Esophagus squamous epithelium (tissue), 5 donors: ENCODE results near the gene ANKRD11. TPM values are rescaled to one million over a fixed set of nuclear protein-coding genes. Genes with fewer than 3 reads are reported as not detected.

Source experiments
- DNase-seq: peaks from one replicate; lab custom pipeline; 2025; lab: John Stamatoyannopoulos, UW
- H3K27ac ChIP-seq, 4 donors: fragments of 200-600 bp; sonication (generic); one replicate each; pipeline ENCODE4 v1.5.1; 2016 to 2019; ENCODE audit warnings: mild to moderate bottlenecking in 1 of 4
- H3K27me3 ChIP-seq, 4 donors: fragments of 200-600 bp; sonication (generic); 1 replicate in 3 of 4; 2 replicates in 1 of 4; pipeline versions ENCODE4 v1.5.1 to v1.6.0; 2017 to 2021; ENCODE audit warnings: antibody characterized with exemption in 1 of 4
- H3K36me3 ChIP-seq, 3 donors: fragments of 200-600 bp; sonication (generic); one replicate each; pipeline ENCODE4 v1.5.1; 2016 to 2019
- H3K4me1 ChIP-seq, 3 donors: fragments of 200-600 bp; sonication (generic); one replicate each; pipeline ENCODE4 v1.5.1; 2017 to 2019
- H3K4me3 ChIP-seq, 4 donors: fragments of 200-600 bp; sonication (generic); 1 replicate in 3 of 4; 2 replicates in 1 of 4; pipeline ENCODE4 v1.5.1; 2016 to 2019; ENCODE audit warnings: mild to moderate bottlenecking in 2 of 4, moderate library complexity in 1 of 4
- H3K9me3 ChIP-seq, 3 donors: fragments of 200-600 bp; sonication (generic); one replicate each; pipeline ENCODE4 v1.5.1; 2016 to 2019
- POLR2A ChIP-seq, 4 donors: fragments of 450-650 bp; IDR thresholded peaks; one replicate each; pipeline ENCODE4 v1.6.1; 2017; ENCODE audit warnings: antibody characterized with exemption in 4 of 4, mild to moderate bottlenecking in 4 of 4, moderate library complexity in 3 of 4
- WGBS, 2 donors: methylation state at CpG; one replicate each; pipeline ENCODE4 v1.1.5; 2018; 5-methylcytosine and 5-hydroxymethylcytosine counted together
- intact Hi-C: fragments of 100-400 bp; cut with DNase I; formaldehyde crosslinking; loops from one replicate; pipeline ENCODE4 v1.15.0; 2022
- total RNA-seq, 4 donors: library from RNA; depleted of rRNA; stranded (reverse); fragments of >200 nt; gene quantifications; one replicate each; pipeline ENCODE4 v1.1.0, GENCODE V29; 2016
- TF ChIP-seq, protein P1 (sequence below), 6 experiments: fragments of 450-650 bp in 4 of 6; fragments of 200-600 bp in 2 of 6; sonication (generic) in 2 of 6; IDR thresholded peaks; one replicate each; pipeline ENCODE4 v1.5.1; 2016 to 2019; ENCODE audit warnings: antibody characterized with exemption in 6 of 6, mild to moderate bottlenecking in 4 of 6, moderate library complexity in 4 of 6
- donor health status: DM: yes; HTN: yes; CAD: no.

The ANKRD11 gene
- total RNA-seq, 4 donors from 2014 or later, result 51.0 to 72.7 (median 66.9) TPM

DNA sequence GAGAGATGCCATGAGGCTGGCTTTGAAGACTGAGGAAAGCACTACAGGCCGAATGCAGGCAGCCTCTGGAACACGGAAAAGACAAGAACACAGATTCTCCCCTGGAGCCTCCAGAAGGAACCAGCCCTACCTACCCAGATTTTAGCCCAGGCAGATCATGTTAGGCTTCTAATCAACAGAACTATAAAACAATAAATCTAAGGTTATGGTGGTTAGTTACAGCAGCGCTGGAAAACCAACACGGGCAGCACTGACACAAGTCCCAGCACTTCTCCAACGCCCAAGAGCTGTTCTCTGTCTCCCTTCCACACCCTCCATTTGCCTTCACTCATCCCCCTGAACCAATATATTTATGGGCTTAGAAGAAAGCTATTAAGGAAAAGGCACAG lies 7.5 kb downstream of the ANKRD11 start:
- 35 to 40% methylated on average over 4 to 5 of the region's 5 CpGs for WGBS, 2 donors
- no peaks in the 10 kb centered on the region for H3K27me3 ChIP-seq

DNA sequence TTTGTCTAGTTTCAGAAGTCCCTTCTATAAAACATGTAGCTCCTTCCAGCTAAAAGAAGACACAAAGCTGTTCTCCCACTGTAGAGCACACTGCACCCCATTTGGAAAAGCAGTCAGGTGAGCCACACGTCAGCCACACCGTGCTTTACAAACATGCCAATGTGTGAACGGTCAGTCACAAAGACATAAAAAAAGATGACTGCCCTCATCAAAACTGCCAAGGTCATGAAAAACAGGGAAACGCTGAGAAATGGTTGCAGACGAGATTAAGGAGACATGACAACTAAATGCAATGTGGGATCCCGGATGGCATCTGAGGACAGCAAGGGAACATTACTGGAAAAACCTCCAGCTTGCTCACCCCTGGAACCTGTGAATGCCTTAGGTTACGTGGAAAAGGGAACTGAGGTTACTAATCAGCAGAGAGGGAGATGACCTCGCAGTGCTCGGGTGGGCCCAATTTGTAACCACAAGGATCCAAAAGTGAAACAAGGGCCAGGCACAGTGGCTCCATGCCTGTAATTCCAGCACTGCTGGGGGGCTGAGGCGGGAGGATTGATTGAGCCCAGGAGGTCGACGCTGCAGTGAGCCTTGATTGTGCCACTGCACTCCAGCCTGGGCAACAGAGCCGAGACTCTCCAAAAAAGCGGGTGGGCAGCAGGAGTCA lies 8.1 kb downstream of the ANKRD11 start:
- intact Hi-C loops, result no loop called here
- 34 to 49% methylated on average over 13 to 14 of the region's 14 CpGs for WGBS, 2 donors
- no peaks in the 10 kb centered on the region for H3K27me3 ChIP-seq
- H3K4me1 ChIP-seq, result peaks cover 63 to 100% (median 84%) of the 10 kb centered on the region in 3 donors
- peak overlapping the region in 1 of 4 donors; percentile 14 for H3K4me3 ChIP-seq
- no peak for DNase-seq
- peak overlapping the region; percentile 42 to 59 (median 54) for H3K27ac ChIP-seq
- no peaks in the 10 kb centered on the region for H3K9me3 ChIP-seq
- TF ChIP-seq, protein P1, sequence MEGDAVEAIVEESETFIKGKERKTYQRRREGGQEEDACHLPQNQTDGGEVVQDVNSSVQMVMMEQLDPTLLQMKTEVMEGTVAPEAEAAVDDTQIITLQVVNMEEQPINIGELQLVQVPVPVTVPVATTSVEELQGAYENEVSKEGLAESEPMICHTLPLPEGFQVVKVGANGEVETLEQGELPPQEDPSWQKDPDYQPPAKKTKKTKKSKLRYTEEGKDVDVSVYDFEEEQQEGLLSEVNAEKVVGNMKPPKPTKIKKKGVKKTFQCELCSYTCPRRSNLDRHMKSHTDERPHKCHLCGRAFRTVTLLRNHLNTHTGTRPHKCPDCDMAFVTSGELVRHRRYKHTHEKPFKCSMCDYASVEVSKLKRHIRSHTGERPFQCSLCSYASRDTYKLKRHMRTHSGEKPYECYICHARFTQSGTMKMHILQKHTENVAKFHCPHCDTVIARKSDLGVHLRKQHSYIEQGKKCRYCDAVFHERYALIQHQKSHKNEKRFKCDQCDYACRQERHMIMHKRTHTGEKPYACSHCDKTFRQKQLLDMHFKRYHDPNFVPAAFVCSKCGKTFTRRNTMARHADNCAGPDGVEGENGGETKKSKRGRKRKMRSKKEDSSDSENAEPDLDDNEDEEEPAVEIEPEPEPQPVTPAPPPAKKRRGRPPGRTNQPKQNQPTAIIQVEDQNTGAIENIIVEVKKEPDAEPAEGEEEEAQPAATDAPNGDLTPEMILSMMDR (IDR thresholded peaks at IDR 0.05), result no peak
- TF ChIP-seq POLR2A (IDR thresholded peaks at IDR 0.05), result no peak
- no peaks in the 10 kb centered on the region for H3K36me3 ChIP-seq

More for the DNA sequence above, 7.5 kb downstream of the ANKRD11 start:
- H3K36me3 ChIP-seq, result no peaks in the 10 kb centered on the region
- no peak for DNase-seq
- H3K9me3 ChIP-seq, result no peaks in the 10 kb centered on the region
- peaks cover 61 to 100% (median 84%) of the 10 kb centered on the region in 3 donors for H3K4me1 ChIP-seq
- TF ChIP-seq, protein P1 (IDR thresholded peaks at IDR 0.05), result no peak
- TF ChIP-seq POLR2A (IDR thresholded peaks at IDR 0.05), result no peak
- H3K27ac ChIP-seq, result peak overlapping the region; percentile 42 to 59 (median 54)
- intact Hi-C loops, result no loop called here
- H3K4me3 ChIP-seq, result no peak overlapping the region

DNA sequence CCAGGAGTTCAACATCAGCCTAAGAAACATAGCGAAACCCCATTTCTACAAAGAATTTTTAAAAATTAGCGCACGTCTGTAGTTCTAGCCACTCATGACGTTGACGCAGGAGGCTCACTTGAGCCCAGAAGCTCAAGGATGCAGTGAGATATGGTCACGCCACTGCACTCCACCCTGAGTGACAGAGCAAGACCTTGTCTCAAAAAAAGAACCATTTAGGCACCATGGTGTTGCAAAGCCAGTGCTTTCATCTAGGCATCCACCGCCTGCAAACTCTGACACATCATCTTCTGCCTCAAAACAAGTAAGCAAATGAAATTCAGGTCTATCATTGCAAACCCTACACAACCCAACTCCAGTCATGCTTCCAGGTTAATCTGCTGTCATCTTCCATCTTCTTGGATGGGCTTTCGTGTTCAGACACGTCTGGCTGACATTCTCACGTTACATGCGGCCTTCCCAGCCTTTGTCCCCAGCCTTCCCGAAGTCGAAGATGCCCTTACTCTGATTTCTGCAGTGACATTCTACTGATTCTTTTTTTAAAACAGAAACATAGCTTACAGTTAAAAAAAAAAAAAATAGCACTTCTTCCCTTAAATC lies 8.9 kb downstream of the ANKRD11 start:
- H3K36me3 ChIP-seq, result no peaks in the 10 kb centered on the region
- no peaks in the 10 kb centered on the region for H3K27me3 ChIP-seq
- peaks cover 63 to 100% (median 87%) of the 10 kb centered on the region in 3 donors for H3K4me1 ChIP-seq
- no peak for TF ChIP-seq POLR2A (IDR thresholded peaks at IDR 0.05)
- TF ChIP-seq, protein P1 (IDR thresholded peaks at IDR 0.05), result no peak
- intact Hi-C loops, result no loop called here
- H3K4me3 ChIP-seq, result no peak overlapping the region
- 62 to 79% methylated on average over 11 to 12 of the region's 13 CpGs for WGBS, 2 donors
- peak overlapping the region in 3 of 4 donors; percentile 3 to 59 (median 59) for H3K27ac ChIP-seq
- no peak for DNase-seq
- H3K9me3 ChIP-seq, result no peaks in the 10 kb centered on the region

DNA sequence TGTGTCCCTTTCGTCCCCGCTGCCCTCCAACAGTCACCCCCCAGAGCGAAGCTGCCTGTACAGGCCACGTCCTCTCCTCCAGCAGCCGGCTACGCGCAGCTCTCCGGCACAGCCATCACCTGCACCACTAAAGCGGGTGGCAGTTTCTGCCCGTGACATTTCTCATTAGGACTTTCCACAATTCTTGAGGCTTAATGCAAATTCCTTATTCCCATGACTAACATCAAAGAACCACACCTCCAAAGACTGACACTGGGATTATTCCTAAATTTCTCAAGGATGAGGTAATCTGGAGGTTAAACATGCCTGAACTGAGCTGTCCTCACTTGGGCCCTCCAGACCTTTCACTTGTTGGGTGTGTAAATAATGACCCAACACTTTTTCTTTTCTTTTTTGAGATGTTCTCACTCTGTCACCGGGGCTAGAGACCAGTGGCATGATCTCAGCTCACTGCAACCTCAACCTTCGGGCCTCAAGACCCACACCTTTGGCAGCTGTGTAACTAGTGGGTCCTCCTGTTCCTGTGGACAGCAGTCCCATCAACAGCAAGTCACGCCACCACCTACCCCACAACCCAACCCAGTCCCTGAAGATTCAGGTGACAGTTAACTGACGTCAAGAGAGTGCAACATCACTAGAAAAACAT lies 11.7 kb downstream of the ANKRD11 start:
- H3K4me1 ChIP-seq, result peaks cover 59 to 100% (median 84%) of the 10 kb centered on the region in 3 donors
- TF ChIP-seq, protein P1 (IDR thresholded peaks at IDR 0.05), result no peak
- no peak for TF ChIP-seq POLR2A (IDR thresholded peaks at IDR 0.05)
- 53 to 54% methylated on average over 10 to 14 of the region's 14 CpGs for WGBS, 2 donors
- no peak for DNase-seq
- H3K27ac ChIP-seq, result peak overlapping the region; percentile 61 to 89 (median 82)
- H3K9me3 ChIP-seq, result no peaks in the 10 kb centered on the region
- H3K36me3 ChIP-seq, result no peaks in the 10 kb centered on the region
- no peaks in the 10 kb centered on the region for H3K27me3 ChIP-seq
- no peak overlapping the region for H3K4me3 ChIP-seq
- intact Hi-C loops, result no loop called here

DNA sequence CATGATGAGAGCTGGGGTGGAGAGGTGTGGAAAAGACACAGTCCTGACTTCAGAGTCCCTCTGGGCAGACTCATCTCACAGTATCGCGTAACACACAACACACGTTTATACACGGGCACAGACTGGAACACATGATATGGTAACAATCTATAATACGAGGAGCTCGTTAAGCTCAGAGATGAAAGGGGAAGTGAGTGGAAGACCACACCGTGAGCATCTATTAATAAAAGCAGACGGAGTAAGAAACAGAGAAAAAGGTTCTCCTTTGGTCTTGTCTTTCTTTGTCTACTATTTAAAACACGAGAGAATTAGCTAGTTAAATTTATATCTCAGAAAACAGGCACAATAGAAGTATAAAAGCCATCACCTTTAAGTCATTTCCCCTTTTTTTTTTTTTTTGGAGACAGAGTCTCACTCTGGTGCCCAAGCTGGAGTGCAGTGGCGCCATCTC lies 13.5 kb downstream of the ANKRD11 start:
- intact Hi-C loops, result no loop called here
- Histone ChIP-seq H3K4me1 (peaks cover 48 to 100% (median 82%) of the 10 kb centered on the region in 3 donors), H3K9me3 (no peaks in the 10 kb centered on the region), H3K36me3 (no peaks in the 10 kb centered on the region), H3K4me3 (no peak overlapping the region), H3K27me3 (no peaks in the 10 kb centered on the region), H3K27ac (peak overlapping the region; percentile 77 to 89 (median 82))
- 26 to 42% methylated on average over 10 of the region's 10 CpGs for WGBS, 2 donors
- no peak for DNase-seq
- no peak for TF ChIP-seq POLR2A (IDR thresholded peaks at IDR 0.05)
- TF ChIP-seq, protein P1 (IDR thresholded peaks at IDR 0.05), result no peak
